HUES48 (cell line): ENCODE results near the gene APOBEC2.

ENCODE experiments used
- H3K27ac ChIP-seq: one replicate; pipeline ENCODE4 v1.7.0; 2013; ENCODE audit warnings: low read depth, low read length, inconsistent platforms
- H3K27me3 ChIP-seq: 2 replicates; pipeline ENCODE4 v1.6.1; 2013; ENCODE audit warnings: mild to moderate bottlenecking, low read length; ENCODE audit not compliant: control insufficient read depth, insufficient read depth
- H3K36me3 ChIP-seq: 2 replicates; pipeline ENCODE4 v1.6.1; 2013; ENCODE audit warnings: low read length; ENCODE audit not compliant: control insufficient read depth, insufficient read depth
- H3K4me1 ChIP-seq: 2 replicates; pipeline ENCODE4 v1.6.1; 2013; ENCODE audit warnings: mild to moderate bottlenecking, low read length; ENCODE audit not compliant: control insufficient read depth, insufficient read depth
- H3K4me3 ChIP-seq: 2 replicates; pipeline ENCODE4 v1.5.1; 2013; ENCODE audit warnings: mild to moderate bottlenecking, low read depth, low read length
- H3K9ac ChIP-seq: 2 replicates; pipeline ENCODE4 v1.6.1; 2013; ENCODE audit warnings: mild to moderate bottlenecking, low read depth, low read length, moderate library complexity
- H3K9me3 ChIP-seq: 2 replicates; pipeline ENCODE4 v1.6.1; 2013; ENCODE audit warnings: low read length; ENCODE audit not compliant: control insufficient read depth, insufficient read depth

Gene APOBEC2

GRCh38 chr6:41038205-41038604, 14.8 kb upstream of the APOBEC2 start:
- Histone ChIP-seq H3K4me3 (no peak overlapping the region), H3K9ac (no peak overlapping the region), H3K9me3 (no peaks in the 10 kb centered on the region), H3K36me3 (no peaks in the 10 kb centered on the region), H3K27ac (no peak overlapping the region), H3K27me3 (no peaks in the 10 kb centered on the region), H3K4me1 (peaks cover 6% of the 10 kb centered on the region; the same call in 1 of the 2 replicates)

- peaks cover 6% of the 10 kb centered on the region; the same call in 1 of the 2 replicates for H3K4me1 ChIP-seq
- no peak within 1 kb of the TSS for H3K4me3 ChIP-seq
- H3K27me3 ChIP-seq: no peaks in the 10 kb centered on the region
- no peaks in the 10 kb centered on the region for H3K36me3 ChIP-seq
- H3K27ac ChIP-seq: peak within 1 kb of the TSS; percentile 67
- no peaks in the 10 kb centered on the region for H3K9me3 ChIP-seq
- no peak within 1 kb of the TSS for H3K9ac ChIP-seq
These were observed 13.7 kb upstream of the APOBEC2 start, which contains the start of gene UNC5CL for GRCh38 chr6:41039060-41039998. Gene UNC5CL (minus strand): TSS chr6:41039221. CDS start chr6:41035074, 4,147 bp downstream.

DNA sequence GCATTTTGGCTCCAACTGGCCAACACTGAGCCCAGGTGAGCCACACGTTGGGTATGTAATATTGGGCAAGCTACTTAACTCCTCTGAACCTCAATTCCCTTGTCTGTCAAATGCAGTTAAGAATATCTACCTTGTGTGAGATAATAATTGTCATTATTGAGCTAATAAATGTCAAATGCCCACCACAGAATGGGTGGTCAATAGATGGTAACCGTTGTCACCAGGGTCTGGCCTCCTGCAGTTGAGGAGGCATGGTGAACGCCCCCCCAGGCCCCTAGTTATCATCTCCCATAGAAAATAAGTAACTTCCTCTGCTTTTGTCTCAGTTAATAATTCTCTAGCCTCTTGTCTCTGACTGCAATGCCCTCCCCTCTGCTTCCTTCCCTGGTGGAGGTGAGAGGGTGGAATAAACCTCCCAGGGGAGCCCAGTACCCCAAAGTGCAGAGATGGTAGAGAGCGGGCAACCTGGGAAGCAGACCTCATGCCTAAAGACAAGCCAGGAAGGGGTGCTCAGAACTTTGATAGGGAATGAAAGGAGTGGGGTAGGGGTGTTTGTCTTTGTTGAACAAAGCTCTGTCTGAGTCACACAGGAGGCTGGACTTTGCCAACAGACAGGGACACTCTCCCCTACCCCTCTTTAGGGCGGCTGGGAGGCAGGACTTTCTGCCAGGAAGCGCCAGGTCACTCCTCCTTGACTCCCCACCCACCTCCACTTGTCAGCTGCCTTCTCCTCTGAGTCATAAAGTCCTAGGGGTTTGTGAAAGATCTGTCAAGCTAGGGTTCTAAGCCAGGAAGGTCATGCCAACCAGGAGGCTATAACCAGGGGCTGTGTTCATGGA, 12.7 kb upstream of the APOBEC2 start:
- H3K27ac ChIP-seq: peak overlapping the region; percentile 67
- no peaks in the 10 kb centered on the region for H3K9me3 ChIP-seq
- peaks cover 6% of the 10 kb centered on the region; the same call in 1 of the 2 replicates for H3K4me1 ChIP-seq
- H3K27me3 ChIP-seq: no peaks in the 10 kb centered on the region
- H3K9ac ChIP-seq: no peak overlapping the region
- H3K4me3 ChIP-seq: no peak overlapping the region
- no peaks in the 10 kb centered on the region for H3K36me3 ChIP-seq

DNA sequence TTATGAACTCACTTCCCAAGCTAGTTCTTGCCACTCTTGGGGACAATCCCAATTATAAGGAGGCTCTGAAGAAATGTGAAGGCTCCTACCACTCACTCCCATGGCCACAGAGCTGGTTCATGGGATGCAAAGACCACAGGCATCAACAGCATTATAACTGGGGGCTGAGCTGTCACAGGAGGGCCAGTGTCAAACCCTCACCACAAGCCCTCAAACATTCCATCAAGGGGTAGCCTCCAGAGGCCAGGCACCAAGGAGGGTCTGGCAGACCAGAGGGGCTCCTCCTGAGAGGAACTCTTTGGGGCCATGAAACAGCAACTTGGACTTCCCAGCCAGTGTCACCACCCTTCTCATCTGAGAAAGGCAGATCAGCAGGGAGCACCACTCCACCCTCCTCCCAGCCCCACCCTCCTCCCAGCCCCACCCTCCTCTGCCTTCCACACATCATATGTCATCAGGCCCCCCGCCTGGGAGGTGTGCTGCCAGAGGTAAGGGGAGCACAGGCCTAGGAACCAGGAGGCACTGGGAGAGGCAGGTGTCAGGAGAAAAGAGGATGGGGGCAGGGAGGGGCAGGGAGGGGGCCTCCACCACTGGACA, 12.0 kb upstream of the APOBEC2 start:
- Histone ChIP-seq H3K27ac (peak overlapping the region; percentile 5), H3K27me3 (no peaks in the 10 kb centered on the region), H3K9ac (no peak overlapping the region), H3K9me3 (no peaks in the 10 kb centered on the region), H3K4me1 (peaks cover 6% of the 10 kb centered on the region; the same call in 1 of the 2 replicates), H3K36me3 (no peaks in the 10 kb centered on the region), H3K4me3 (no peak overlapping the region)

- H3K27me3 ChIP-seq: no peaks in the 10 kb centered on the region
- H3K27ac ChIP-seq: no peak within 1 kb of the TSS
- H3K4me3 ChIP-seq: no peak within 1 kb of the TSS
- no peak within 1 kb of the TSS for H3K9ac ChIP-seq
- peaks cover 6% of the 10 kb centered on the region; the same call in 1 of the 2 replicates for H3K4me1 ChIP-seq
- no peaks in the 10 kb centered on the region for H3K36me3 ChIP-seq
- no peaks in the 10 kb centered on the region for H3K9me3 ChIP-seq
These were observed 10.6 kb upstream of the APOBEC2 start, which contains the start of gene TSPO2 for GRCh38 chr6:41042226-41043055. Gene TSPO2 (plus strand): TSS chr6:41042467. CDS start chr6:41042986, 519 bp downstream.

GRCh38 chr6:41043151-41043550, 9.9 kb upstream of the APOBEC2 start:
- Histone ChIP-seq H3K9ac (no peak overlapping the region), H3K9me3 (no peaks in the 10 kb centered on the region), H3K4me1 (peaks cover 6% of the 10 kb centered on the region; the same call in 1 of the 2 replicates), H3K4me3 (no peak overlapping the region), H3K27me3 (no peaks in the 10 kb centered on the region), H3K27ac (no peak overlapping the region), H3K36me3 (no peaks in the 10 kb centered on the region)

GRCh38 chr6:41045664-41046063, 7.3 kb upstream of the APOBEC2 start:
- Histone ChIP-seq H3K9ac (no peak overlapping the region), H3K27me3 (no peaks in the 10 kb centered on the region), H3K4me3 (no peak overlapping the region), H3K27ac (no peak overlapping the region), H3K36me3 (no peaks in the 10 kb centered on the region), H3K9me3 (no peaks in the 10 kb centered on the region), H3K4me1 (no peaks in the 10 kb centered on the region)

DNA sequence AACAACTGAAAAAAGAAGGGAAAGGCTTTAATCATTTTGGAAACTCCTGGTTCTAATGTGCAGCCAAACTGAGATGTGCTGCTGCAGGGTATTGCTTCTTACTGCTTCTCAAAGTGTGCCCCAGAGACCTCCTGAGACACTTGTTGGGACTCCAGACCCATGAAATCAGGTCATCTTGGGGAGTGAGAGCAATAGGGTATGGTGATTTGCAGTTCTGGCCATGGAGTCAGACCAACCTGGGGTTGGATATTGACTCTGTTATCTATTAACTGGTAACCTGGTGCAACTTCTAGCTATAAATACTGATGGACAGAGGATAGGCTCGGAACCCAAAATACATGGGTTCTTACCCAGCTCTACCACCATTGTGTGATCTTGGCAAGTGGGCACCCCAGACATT, 6.9 kb upstream of the APOBEC2 start:
- Histone ChIP-seq H3K36me3 (no peaks in the 10 kb centered on the region), H3K27ac (no peak overlapping the region), H3K4me3 (no peak overlapping the region), H3K27me3 (no peaks in the 10 kb centered on the region), H3K9me3 (no peaks in the 10 kb centered on the region), H3K9ac (no peak overlapping the region), H3K4me1 (no peaks in the 10 kb centered on the region)

- no peak overlapping the region for H3K9ac ChIP-seq
- no peak overlapping the region for H3K27ac ChIP-seq
- H3K9me3 ChIP-seq: no peaks in the 10 kb centered on the region
- H3K27me3 ChIP-seq: no peaks in the 10 kb centered on the region
- H3K4me1 ChIP-seq: no peaks in the 10 kb centered on the region
- H3K4me3 ChIP-seq: no peak overlapping the region
- no peaks in the 10 kb centered on the region for H3K36me3 ChIP-seq
These were observed 5.7 kb upstream of the APOBEC2 start for GRCh38 chr6:41047306-41047705.
